ENCODE results near the gene FAM118A.

DNA sequence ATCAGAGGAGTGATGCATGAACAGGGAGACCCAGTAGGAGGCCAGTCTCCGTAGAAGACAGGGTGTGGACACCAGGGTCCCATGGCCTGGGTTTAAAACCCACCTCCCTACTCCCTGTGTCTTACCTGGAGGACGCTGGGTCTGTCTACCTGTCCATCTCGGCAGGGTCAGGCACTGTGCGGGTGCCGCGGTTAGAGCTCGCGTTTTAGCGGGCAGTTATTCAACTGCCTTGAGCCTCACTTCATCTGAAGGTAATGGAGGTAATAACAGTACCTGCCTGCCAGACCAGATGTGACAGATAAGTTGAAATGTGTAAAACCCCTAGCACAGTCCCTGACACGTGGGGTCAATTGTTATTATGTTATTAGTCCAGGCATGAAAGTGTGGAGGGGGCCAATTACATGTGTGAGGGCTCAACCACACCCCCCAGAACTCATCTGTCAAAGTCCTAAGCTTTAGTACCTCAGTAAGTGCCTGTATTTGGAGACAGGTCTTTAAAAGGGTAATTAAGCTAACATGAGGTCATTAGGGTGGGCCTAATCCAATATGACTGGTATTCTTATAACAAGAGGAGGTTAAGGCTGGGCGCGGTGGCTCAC, 33.1 kb upstream of the FAM118A start:
- no peak for TF ChIP-seq POLR2A (IDR thresholded peaks at IDR 0.05)
- TF ChIP-seq, protein P1, sequence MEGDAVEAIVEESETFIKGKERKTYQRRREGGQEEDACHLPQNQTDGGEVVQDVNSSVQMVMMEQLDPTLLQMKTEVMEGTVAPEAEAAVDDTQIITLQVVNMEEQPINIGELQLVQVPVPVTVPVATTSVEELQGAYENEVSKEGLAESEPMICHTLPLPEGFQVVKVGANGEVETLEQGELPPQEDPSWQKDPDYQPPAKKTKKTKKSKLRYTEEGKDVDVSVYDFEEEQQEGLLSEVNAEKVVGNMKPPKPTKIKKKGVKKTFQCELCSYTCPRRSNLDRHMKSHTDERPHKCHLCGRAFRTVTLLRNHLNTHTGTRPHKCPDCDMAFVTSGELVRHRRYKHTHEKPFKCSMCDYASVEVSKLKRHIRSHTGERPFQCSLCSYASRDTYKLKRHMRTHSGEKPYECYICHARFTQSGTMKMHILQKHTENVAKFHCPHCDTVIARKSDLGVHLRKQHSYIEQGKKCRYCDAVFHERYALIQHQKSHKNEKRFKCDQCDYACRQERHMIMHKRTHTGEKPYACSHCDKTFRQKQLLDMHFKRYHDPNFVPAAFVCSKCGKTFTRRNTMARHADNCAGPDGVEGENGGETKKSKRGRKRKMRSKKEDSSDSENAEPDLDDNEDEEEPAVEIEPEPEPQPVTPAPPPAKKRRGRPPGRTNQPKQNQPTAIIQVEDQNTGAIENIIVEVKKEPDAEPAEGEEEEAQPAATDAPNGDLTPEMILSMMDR (IDR thresholded peaks at IDR 0.05), result no peak
